A549 (cell line): Measurements from ENCODE around the gene CCR5. TPM values are rescaled to one million over a fixed set of nuclear protein-coding genes. Genes with fewer than 3 reads are reported as not detected.
"Not testable (repeated sequence)": the region's sequence is repeated elsewhere in the genome, so short reads cannot be mapped to it uniquely, and the experiment has no call there.

ENCODE experiments used
- ATAC-seq, 2 experiments: fragments of 200-7000 bp in 1 of 2; fragments of >200 bp in 1 of 2; cut with Nextera tagmentation in 1 of 2; cut with Tn5 transposase in 1 of 2; 3 replicates each; pipeline versions ENCODE4 v1.8.0 to v1.9.1; 2018 to 2020; ENCODE audit warnings: mild to moderate bottlenecking in 1 of 2, moderate library complexity in 1 of 2
- CTCF ChIA-PET: fragments of 300-600 bp; sonication (Branson Sonifier 250); formaldehyde crosslinking; extraction: SDS; loops from one replicate; lab custom pipeline; 2021; ENCODE audit warnings: antibody characterized with exemption, inconsistent platforms; lab: Yijun Ruan, JAX
- POLR2A ChIA-PET: fragments of 350-600 bp; formaldehyde crosslinking; extraction: SDS; loops from one replicate; lab custom pipeline; 2021; ENCODE audit warnings: antibody characterized with exemption, inconsistent platforms; lab: Yijun Ruan, JAX
- DNase-seq, 2 experiments: peaks; one replicate each; pipeline versions ENCODE4 v3.0.0 to v3.0.0-alpha.2; 2011 to 2016; ENCODE audit warnings: low read depth in 1 of 2, low spot score in 1 of 2
- FAIRE-seq: peaks from 2 replicates; lab custom pipeline; 2011; peaks lifted over from hg19 to GRCh38; lab: Jason Lieb, UNC
- H3K27ac ChIP-seq, 2 experiments: fragments of >200 bp; sonication (Bioruptor Twin); formaldehyde crosslinking; 3 replicates each; pipeline ENCODE4 v1.5.1; 2016 to 2017
- H3K4me1 ChIP-seq: fragments of >200 bp; sonication (Bioruptor Twin); formaldehyde crosslinking; 3 replicates; pipeline ENCODE4 v1.6.1; 2016
- H3K4me2 ChIP-seq: fragments of >200 bp; sonication (Bioruptor Twin); formaldehyde crosslinking; 3 replicates; pipeline ENCODE4 v1.6.1; 2016
- H3K4me3 ChIP-seq: fragments of >200 bp; sonication (Bioruptor Twin); formaldehyde crosslinking; 3 replicates; pipeline ENCODE4 v1.5.1; 2016
- H3K9me3 ChIP-seq: fragments of >200 bp; sonication (Bioruptor Twin); formaldehyde crosslinking; 3 replicates; pipeline ENCODE4 v1.6.1; 2016
- BHLHE40 ChIP-seq: IDR thresholded peaks from 2 replicates; pipeline ENCODE4 v1.6.1; 2012; ENCODE audit warnings: low read depth, low read length, inconsistent platforms
- CBX2 ChIP-seq: fragments of 200-600 bp; sonication (generic); IDR thresholded peaks from 2 replicates; pipeline ENCODE4 v1.6.1; 2016; ENCODE audit warnings: low read depth, mild to moderate bottlenecking, borderline replicate concordance
- CEBPB ChIP-seq, 2 experiments: fragments of >200 bp in 1 of 2; sonication (Bioruptor Twin) in 1 of 2; formaldehyde crosslinking in 1 of 2; IDR thresholded peaks; 2 replicates each; pipeline ENCODE4 v1.6.1; 2012 to 2016
- CHD2 ChIP-seq: fragments of 150-350 bp; IDR thresholded peaks from 2 replicates; pipeline ENCODE4 v1.6.1; 2014; ENCODE audit warnings: low read length; ENCODE audit not compliant: partially characterized antibody
- CHD4 ChIP-seq: fragments of 200-600 bp; sonication (generic); IDR thresholded peaks from 2 replicates; pipeline ENCODE4 v1.6.1; 2016; ENCODE audit warnings: antibody characterized with exemption, mild to moderate bottlenecking, borderline replicate concordance
- EP300 ChIP-seq, 2 experiments: fragments of >200 bp; sonication (Bioruptor Twin); formaldehyde crosslinking; IDR thresholded peaks; 2 replicates in 1 of 2; 3 replicates in 1 of 2; pipeline ENCODE4 v1.6.1; 2016 to 2017
- ESRRA ChIP-seq: fragments of 150-350 bp; IDR thresholded peaks from 2 replicates; pipeline ENCODE4 v1.6.1; 2014; ENCODE audit warnings: mild to moderate bottlenecking, low read length, borderline replicate concordance
- FOSB ChIP-seq: fragments of 250-450 bp; sonication (Bioruptor Pico); IDR thresholded peaks from 2 replicates; pipeline ENCODE4 v1.5.0; 2020; ENCODE audit warnings: mild to moderate bottlenecking, moderate library complexity
- GATA3 ChIP-seq: IDR thresholded peaks from 2 replicates; pipeline ENCODE4 v1.6.1; 2012; ENCODE audit warnings: borderline replicate concordance
- HDAC2 ChIP-seq: fragments of 200-600 bp; sonication (generic); IDR thresholded peaks from 2 replicates; pipeline ENCODE4 v1.6.1; 2016
- HES2 ChIP-seq: fragments of >200 bp; sonication (Bioruptor Twin); formaldehyde crosslinking; IDR thresholded peaks from 2 replicates; pipeline ENCODE4 v1.6.1; 2016
- HEYL ChIP-seq: fragments of 250-450 bp; sonication (Bioruptor Pico); IDR thresholded peaks from 2 replicates; pipeline ENCODE4 v1.8.0; 2021; ENCODE audit warnings: mild to moderate bottlenecking, moderate library complexity
- HOXA7 ChIP-seq: fragments of 250-450 bp; sonication (Bioruptor Pico); IDR thresholded peaks from 2 replicates; pipeline ENCODE4 v1.5.0; 2020; ENCODE audit warnings: mild to moderate bottlenecking, moderate library complexity
- JUN ChIP-seq, 2 experiments: fragments of >200 bp; sonication (Bioruptor Twin); formaldehyde crosslinking; IDR thresholded peaks; 2 replicates in 1 of 2; 3 replicates in 1 of 2; pipeline ENCODE4 v1.6.1; 2016 to 2017
- KDM1A ChIP-seq: fragments of 200-600 bp; sonication (generic); IDR thresholded peaks from 2 replicates; pipeline ENCODE4 v1.6.1; 2016; ENCODE audit warnings: low read depth, mild to moderate bottlenecking
- MAFK ChIP-seq: fragments of 450-650 bp; IDR thresholded peaks from 2 replicates; pipeline ENCODE4 v1.6.1; 2014; ENCODE audit not compliant: partially characterized antibody
- MAX ChIP-seq: IDR thresholded peaks from 2 replicates; pipeline ENCODE4 v1.6.1; 2012
- MAZ ChIP-seq: fragments of 150-350 bp; IDR thresholded peaks from 2 replicates; pipeline ENCODE4 v1.6.1; 2014; ENCODE audit warnings: antibody characterized with exemption, low read depth, low read length, borderline replicate concordance
- MYC ChIP-seq: IDR thresholded peaks from 2 replicates; pipeline ENCODE4 v1.6.1; 2012; ENCODE audit warnings: mild to moderate bottlenecking, inconsistent platforms, low read length, improper control_type of control experiment, borderline replicate concordance
- NPAS2 ChIP-seq: fragments of 250-450 bp; sonication (Bioruptor Pico); IDR thresholded peaks from 2 replicates; pipeline ENCODE4 v1.8.0; 2022; ENCODE audit warnings: mild to moderate bottlenecking, moderate library complexity, borderline replicate concordance
- NR3C1 ChIP-seq: fragments of >200 bp; sonication (Bioruptor Twin); formaldehyde crosslinking; IDR thresholded peaks from 3 replicates; pipeline ENCODE4 v1.6.1; 2017
- POLR2A ChIP-seq: IDR thresholded peaks from 2 replicates; pipeline ENCODE4 v1.6.1; 2012; ENCODE audit warnings: mild to moderate bottlenecking, low read length
- POLR2AphosphoS2 ChIP-seq: conservative IDR thresholded peaks from 2 replicates; pipeline ENCODE4 v1.6.1; 2012; ENCODE audit warnings: low read length, improper control_type of control experiment, inconsistent platforms
- RAD21 ChIP-seq, 2 experiments: fragments of >200 bp in 1 of 2; sonication (Bioruptor Twin) in 1 of 2; formaldehyde crosslinking in 1 of 2; IDR thresholded peaks in 1 of 2; conservative IDR thresholded peaks in 1 of 2; 2 replicates in 1 of 2; 3 replicates in 1 of 2; pipeline ENCODE4 v1.6.1; 2012 to 2018; ENCODE audit warnings: inconsistent platforms in 1 of 2
- RARB ChIP-seq: fragments of 250-450 bp; sonication (Bioruptor Pico); IDR thresholded peaks from 2 replicates; pipeline ENCODE4 v1.8.0; 2021; ENCODE audit warnings: mild to moderate bottlenecking, moderate library complexity
- USF2 ChIP-seq: fragments of 450-650 bp; IDR thresholded peaks from 2 replicates; pipeline ENCODE4 v1.6.1; 2014; ENCODE audit warnings: antibody characterized with exemption
- ZNF302 ChIP-seq: fragments of 250-450 bp; sonication (Bioruptor Pico); IDR thresholded peaks from 2 replicates; pipeline ENCODE4 v1.9.0; 2021; ENCODE audit warnings: inconsistent platforms, mild to moderate bottlenecking, moderate library complexity
- WGBS: methylation state at CpG from one replicate; pipeline ENCODE4 v1.1.6; 2017; ENCODE audit errors: missing lambda C conversion rate; 5-methylcytosine and 5-hydroxymethylcytosine counted together
- polyA plus RNA-seq, 4 experiments: library from polyadenylated mRNA; depleted of rRNA in 3 of 4; stranded (reverse); fragments of >200 nt; fragmentation: RNase III in 1 of 4; extraction: RNeasy Plus Mini Kit Qiagen cat#74134 plus additional on column Dnase treatment in 1 of 4; gene quantifications; 2 replicates in 3 of 4; 3 replicates in 1 of 4; pipeline ENCODE4 v1.2.3, GENCODE V29; 2011 to 2017
- TF ChIP-seq, protein P1 (sequence below): IDR thresholded peaks from 2 replicates; pipeline ENCODE4 v1.6.1; 2012; ENCODE audit warnings: low read depth, borderline replicate concordance
- TF ChIP-seq, protein P2 (sequence below): fragments of 250-450 bp; sonication (Bioruptor Pico); IDR thresholded peaks from 2 replicates; pipeline ENCODE4 v1.5.0; 2020; ENCODE audit warnings: low read depth, mild to moderate bottlenecking, moderate library complexity

CCR5 gene
- polyA plus RNA-seq, 2 of the 4 experiments (the other 2 are of a cell fraction) = not detected

- ChIA-PET CTCF (interaction anchor here (0.8 kb wide), 1 partner anchor 23 kb away, joined by 3 read pairs; no protein-coding TSS in a partner anchor), POLR2A (no interaction called here)
- no peak for ATAC-seq
- no peaks in the 10 kb centered on the region for H3K4me1 ChIP-seq
- TF ChIP-seq CHD4 (no peak), CEBPB (IDR thresholded peaks at IDR 0.05) (no peak), MAFK (no peak)
- H3K4me3 ChIP-seq = no peak overlapping the region
- H3K27ac ChIP-seq = no peak overlapping the region
- FAIRE-seq = no peak
- H3K4me2 ChIP-seq = no peak overlapping the region
- WGBS = 83% methylated on average over 2 of the region's 2 CpGs
- no peak for DNase-seq
- H3K9me3 ChIP-seq = no peaks in the 10 kb centered on the region
Observed at GRCh38 chr3:46401579-46401978, 30.8 kb downstream of the CCR5 start.

DNA sequence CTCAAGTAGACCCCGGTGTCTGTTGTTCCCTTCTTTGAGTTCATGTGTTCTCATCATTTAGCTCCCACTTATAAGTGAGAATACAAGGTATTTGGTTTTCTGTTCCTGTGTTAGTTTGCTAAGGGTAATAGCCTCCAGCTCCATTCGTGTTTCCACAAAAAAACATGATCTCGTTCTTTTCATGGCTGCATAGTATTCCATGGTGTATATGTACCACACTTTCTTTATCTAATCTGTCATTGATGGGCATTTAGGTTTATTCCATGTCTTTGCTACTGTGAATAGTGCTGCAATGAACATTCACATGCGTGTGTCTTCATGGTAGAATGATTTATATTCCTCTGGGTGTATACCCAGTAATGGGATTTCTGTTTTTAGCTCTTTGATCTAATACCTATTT lies 32.2 kb downstream of the CCR5 start:
- 25% methylated on average over 4 of the region's 4 CpGs for WGBS
- FAIRE-seq, POLR2A ChIA-PET, ATAC-seq, CTCF ChIA-PET, H3K27ac ChIP-seq, H3K4me3 ChIP-seq, H3K9me3 ChIP-seq, H3K4me2 ChIP-seq, DNase-seq, H3K4me1 ChIP-seq: not testable (repeated sequence)

- WGBS = 58% methylated on average over 8 of the region's 11 CpGs
- ATAC-seq = no peak
- no peak overlapping the region for H3K27ac ChIP-seq
- TF ChIP-seq NPAS2 (CRISPR knock-in tag) (no peak), ESRRA (no peak), POLR2AphosphoS2 (no peak), MAFK (no peak), KDM1A (no peak), HOXA7 (no peak), FOSB (CRISPR knock-in tag) (no peak), HEYL (CRISPR knock-in tag) (no peak), ZNF302 (no peak)
- TF ChIP-seq, all 56 proteins: peak for 0
- no peaks in the 10 kb centered on the region for H3K9me3 ChIP-seq
- no peak for DNase-seq
- no peak overlapping the region for H3K4me2 ChIP-seq
- no peak overlapping the region for H3K4me3 ChIP-seq
- no peaks in the 10 kb centered on the region for H3K4me1 ChIP-seq
- ChIA-PET POLR2A (no interaction called here), CTCF (no interaction called here)
- FAIRE-seq = no peak
Observed at GRCh38 chr3:46405301-46406019, 34.7 kb downstream of the CCR5 start.

DNA sequence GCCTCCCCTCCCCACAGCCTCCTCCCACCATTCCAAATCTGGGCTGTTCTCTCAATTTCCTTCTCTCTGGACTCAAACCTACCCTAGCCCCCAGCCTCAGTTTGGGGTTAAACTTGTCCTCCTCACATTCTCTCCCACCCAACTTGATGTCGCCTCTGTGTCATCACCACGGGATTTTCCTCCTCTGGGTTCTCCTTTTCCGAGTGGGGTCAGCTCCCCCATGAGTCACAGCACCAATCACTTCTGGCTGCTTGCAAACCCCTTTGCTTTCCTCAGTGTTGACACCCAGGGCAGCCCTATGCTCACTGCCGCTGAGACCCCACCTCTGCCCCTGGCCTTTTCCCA lies 35.7 kb downstream of the CCR5 start:
- Histone ChIP-seq H3K4me1 (no peaks in the 10 kb centered on the region), H3K4me2 (no peak overlapping the region), H3K4me3 (no peak overlapping the region), H3K27ac (no peak overlapping the region), H3K9me3 (no peaks in the 10 kb centered on the region)
- WGBS = 73% methylated on average over 4 of the region's 4 CpGs
- ChIA-PET CTCF (no interaction called here), POLR2A (no interaction called here)
- FAIRE-seq (no peak), DNase-seq (no peak), ATAC-seq (no peak)
- TF ChIP-seq, protein P1, sequence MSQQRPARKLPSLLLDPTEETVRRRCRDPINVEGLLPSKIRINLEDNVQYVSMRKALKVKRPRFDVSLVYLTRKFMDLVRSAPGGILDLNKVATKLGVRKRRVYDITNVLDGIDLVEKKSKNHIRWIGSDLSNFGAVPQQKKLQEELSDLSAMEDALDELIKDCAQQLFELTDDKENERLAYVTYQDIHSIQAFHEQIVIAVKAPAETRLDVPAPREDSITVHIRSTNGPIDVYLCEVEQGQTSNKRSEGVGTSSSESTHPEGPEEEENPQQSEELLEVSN = no peak
- no peak for TF ChIP-seq EP300 (IDR thresholded peaks at IDR 0.05)
- no peak for TF ChIP-seq CHD2
- TF ChIP-seq RARB (CRISPR knock-in tag) = no peak
- no peak for TF ChIP-seq HES2
- no peak for TF ChIP-seq USF2
- TF ChIP-seq CHD4 = no peak
- TF ChIP-seq MAX = no peak
- no peak for TF ChIP-seq FOSB (CRISPR knock-in tag)
- no peak for TF ChIP-seq RAD21 (conservative IDR thresholded peaks at IDR 0.05 in 1 of 2, IDR thresholded peaks at IDR 0.05 in 1 of 2)
- TF ChIP-seq NR3C1 = no peak
- TF ChIP-seq GATA3 = no peak
- no peak for TF ChIP-seq HDAC2
- TF ChIP-seq, protein P2, sequence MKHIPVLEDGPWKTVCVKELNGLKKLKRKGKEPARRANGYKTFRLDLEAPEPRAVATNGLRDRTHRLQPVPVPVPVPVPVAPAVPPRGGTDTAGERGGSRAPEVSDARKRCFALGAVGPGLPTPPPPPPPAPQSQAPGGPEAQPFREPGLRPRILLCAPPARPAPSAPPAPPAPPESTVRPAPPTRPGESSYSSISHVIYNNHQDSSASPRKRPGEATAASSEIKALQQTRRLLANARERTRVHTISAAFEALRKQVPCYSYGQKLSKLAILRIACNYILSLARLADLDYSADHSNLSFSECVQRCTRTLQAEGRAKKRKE = no peak
- TF ChIP-seq BHLHE40 = no peak
- TF ChIP-seq CBX2 = no peak
- no peak for TF ChIP-seq MYC
- no peak for TF ChIP-seq MAZ
- TF ChIP-seq POLR2A = no peak
- TF ChIP-seq JUN (IDR thresholded peaks at IDR 0.05) = no peak
